GM19468 (cell line): ENCODE measurements around the gene TSPAN4.

Experiments
- ATAC-seq: cut with Tn5 transposase; IDR thresholded peaks from one replicate; pipeline ENCODE4 v1.9.1; 2021; ENCODE audit warnings: mild to moderate bottlenecking, moderate library complexity, moderate number of reproducible peaks; ENCODE audit not compliant: unreplicated experiment; ENCODE audit errors: extremely low read depth

The TSPAN4 gene

GRCh38 chr11:862081-862661, 19.5 kb downstream of the TSPAN4 start:
- no peak for ATAC-seq

GRCh38 chr11:862696-863022, 20.0 kb downstream of the TSPAN4 start:
- ATAC-seq, result no peak

GRCh38 chr11:863023-863909, 20.6 kb downstream of the TSPAN4 start:
- ATAC-seq, result no peak

- no peak for ATAC-seq
These were observed 21.5 kb downstream of the TSPAN4 start for GRCh38 chr11:863910-864827.

GRCh38 chr11:864898-865297, 22.2 kb downstream of the TSPAN4 start:
- no peak for ATAC-seq

- no peak for ATAC-seq
These were observed 23.1 kb downstream of the TSPAN4 start for GRCh38 chr11:865462-866430.

GRCh38 chr11:866481-866880, 23.8 kb downstream of the TSPAN4 start:
- ATAC-seq, result no peak

- no peak for ATAC-seq
These were observed 25.3 kb downstream of the TSPAN4 start for GRCh38 chr11:867856-868358.

- ATAC-seq, result no peak
These were observed 25.7 kb downstream of the TSPAN4 start for GRCh38 chr11:868394-868793.

GRCh38 chr11:868802-869201, 26.1 kb downstream of the TSPAN4 start:
- no peak for ATAC-seq

- ATAC-seq, result no peak
These were observed 26.9 kb downstream of the TSPAN4 start for GRCh38 chr11:869399-870126.

- ATAC-seq, result no peak
These were observed 27.4 kb downstream of the TSPAN4 start for GRCh38 chr11:870127-870413.

GRCh38 chr11:870418-870817, 27.8 kb downstream of the TSPAN4 start:
- ATAC-seq, result no peak

GRCh38 chr11:871472-871871, 28.8 kb downstream of the TSPAN4 start:
- ATAC-seq, result no peak

- ATAC-seq, result no peak
These were observed 30.1 kb downstream of the TSPAN4 start for GRCh38 chr11:872799-873198.

GRCh38 chr11:873706-874105, 31.1 kb downstream of the TSPAN4 start:
- no peak for ATAC-seq

GRCh38 chr11:875203-875602, 32.6 kb downstream of the TSPAN4 start:
- no peak for ATAC-seq

GRCh38 chr11:875769-876301, 33.2 kb downstream of the TSPAN4 start:
- ATAC-seq, result no peak

- ATAC-seq, result no peak
These were observed 33.9 kb downstream of the TSPAN4 start for GRCh38 chr11:876545-876944.
